ENCODE results near the gene LGALS7.
"Not testable (repeated sequence)": the region's sequence is repeated elsewhere in the genome, so short reads cannot be mapped to it uniquely, and the experiment has no call there.

Gene LGALS7

GRCh38 chr19:38795549-38795948 lies 22.2 kb upstream of the LGALS7 start:
- H3K4me3 ChIP-seq (replicated peaks; ENCODE audit: low read depth, low read length) = no peak overlapping the region
- no peak for DNase-seq (ENCODE audit: extremely low read depth, low read depth)
- no peak for TF ChIP-seq CTCF (IDR thresholded peaks at IDR 0.05; ENCODE audit: low read depth, low read length, missing control alignments)

GRCh38 chr19:38793671-38794070 lies 20.4 kb upstream of the LGALS7 start:
- DNase-seq (ENCODE audit: extremely low read depth, low read depth) = no peak
- no peak for TF ChIP-seq CTCF (IDR thresholded peaks at IDR 0.05; ENCODE audit: low read depth, low read length, missing control alignments)
- H3K4me3 ChIP-seq (replicated peaks; ENCODE audit: low read depth, low read length) = no peak overlapping the region

- DNase-seq (ENCODE audit: extremely low read depth, low read depth) = no peak
- H3K4me3 ChIP-seq (replicated peaks; ENCODE audit: low read depth, low read length) = no peak overlapping the region
- no peak for TF ChIP-seq CTCF (IDR thresholded peaks at IDR 0.05; ENCODE audit: low read depth, low read length, missing control alignments)
Observed at GRCh38 chr19:38793177-38793576, 19.9 kb upstream of the LGALS7 start.

GRCh38 chr19:38792250-38793111 lies 19.2 kb upstream of the LGALS7 start:
- peak; percentile 27 for TF ChIP-seq CTCF (IDR thresholded peaks at IDR 0.05; ENCODE audit: low read depth, low read length, missing control alignments)
- no peak for DNase-seq (ENCODE audit: extremely low read depth, low read depth)
- H3K4me3 ChIP-seq (replicated peaks; ENCODE audit: low read depth, low read length) = no peak overlapping the region

- not testable (repeated sequence) for H3K4me3 ChIP-seq (replicated peaks; ENCODE audit: low read depth, low read length); DNase-seq (ENCODE audit: extremely low read depth, low read depth)
Observed at GRCh38 chr19:38791451-38792064, 18.2 kb upstream of the LGALS7 start.

GRCh38 chr19:38790507-38791403 lies 17.4 kb upstream of the LGALS7 start:
- not testable (repeated sequence) for H3K4me3 ChIP-seq (replicated peaks; ENCODE audit: low read depth, low read length); DNase-seq (ENCODE audit: extremely low read depth, low read depth)

- H3K4me3 ChIP-seq (replicated peaks; ENCODE audit: low read depth, low read length) = no peak within 1 kb of the TSS
- DNase-seq (ENCODE audit: extremely low read depth, low read depth) = no peak
- TF ChIP-seq CTCF (IDR thresholded peaks at IDR 0.05; ENCODE audit: low read depth, low read length, missing control alignments) = no peak
Observed at GRCh38 chr19:38788478-38789243, 15.3 kb upstream of the LGALS7 start, which contains the start of gene LGALS7B. TSS of gene LGALS7B (plus strand) at chr19:38789200. CDS start at chr19:38789227, 27 bp downstream.

Measured in HFF-Myc (cell line).